GM08714 (cell line): Measurements from ENCODE around the gene HMGCS2.
"Not testable (repeated sequence)": the region's sequence is repeated elsewhere in the genome, so short reads cannot be mapped to it uniquely, and the experiment has no call there.

Source experiments
- H3K4me3 ChIP-seq: fragments of 200-500 bp; sonication (Bioruptor generic); 2 replicates; pipeline ENCODE4 v1.5.1; 2014; ENCODE audit warnings: mild to moderate bottlenecking, low read length, inconsistent platforms
- ZNF274 ChIP-seq: IDR thresholded peaks from 2 replicates; pipeline ENCODE4 v1.6.1; 2012; ENCODE audit warnings: mild to moderate bottlenecking, low read depth, low read length

HMGCS2 gene

DNA sequence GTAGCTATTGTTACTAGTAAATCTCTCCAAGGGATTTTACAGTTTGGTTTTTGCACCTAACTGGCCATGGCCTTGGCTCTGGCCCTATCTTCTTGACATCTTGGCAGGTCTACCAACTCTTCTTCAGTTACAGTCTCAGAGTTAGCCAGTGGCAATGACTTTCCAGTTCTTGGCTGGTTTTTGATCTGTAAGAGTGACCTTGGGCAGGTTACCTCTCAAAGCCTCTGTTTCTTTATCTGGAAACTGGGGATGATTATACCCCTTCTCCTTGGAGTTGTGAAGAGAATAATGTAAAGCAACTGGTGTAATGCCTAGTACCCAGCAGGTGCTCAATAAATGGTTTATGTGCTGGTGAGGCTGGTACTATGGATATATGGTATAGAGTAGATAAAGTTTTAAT lies 50.3 kb downstream of the HMGCS2 start:
- no peak for TF ChIP-seq ZNF274
- H3K4me3 ChIP-seq, result no peak overlapping the region

DNA sequence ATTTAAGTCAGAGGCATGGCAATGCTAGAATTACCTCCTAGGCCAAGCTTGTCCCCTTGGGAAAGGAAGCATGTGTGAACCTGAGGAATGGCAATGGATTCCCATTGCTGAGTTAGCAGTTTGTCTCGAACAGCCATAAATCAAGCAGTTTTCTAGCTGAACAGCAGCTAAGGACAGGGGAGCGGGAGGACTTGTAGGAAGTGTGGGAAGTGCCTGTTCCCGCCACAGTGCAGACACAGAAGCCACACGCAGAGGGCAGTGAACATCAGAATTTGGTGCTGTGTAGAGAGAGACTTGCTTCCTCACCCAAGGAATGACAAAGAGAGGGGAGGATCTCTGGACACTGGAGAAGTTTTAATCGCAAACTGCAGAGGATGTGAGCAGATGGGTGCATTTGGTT lies 53.2 kb downstream of the HMGCS2 start:
- H3K4me3 ChIP-seq, result no peak overlapping the region
- TF ChIP-seq ZNF274, result no peak

DNA sequence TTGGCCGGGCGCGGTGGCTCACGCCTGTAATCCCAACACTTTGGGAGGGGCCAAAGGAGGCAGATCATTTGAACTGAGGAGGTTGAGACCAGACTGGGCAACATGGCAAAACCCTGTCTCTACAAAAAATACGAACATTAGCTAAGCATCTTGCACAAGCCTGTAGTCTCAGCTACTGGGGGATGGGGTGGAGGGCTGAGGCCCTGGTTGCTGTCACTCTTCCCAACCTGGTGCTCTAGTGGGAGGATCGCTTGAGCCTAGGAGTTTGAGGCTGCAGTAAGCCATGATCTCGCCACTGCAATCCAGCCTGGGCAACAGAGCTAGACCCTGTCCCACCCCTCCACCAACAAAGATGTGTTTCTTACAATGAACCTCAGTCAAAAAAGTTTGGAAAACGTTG lies 54.1 kb downstream of the HMGCS2 start:
- no peak overlapping the region for H3K4me3 ChIP-seq
- no peak for TF ChIP-seq ZNF274

DNA sequence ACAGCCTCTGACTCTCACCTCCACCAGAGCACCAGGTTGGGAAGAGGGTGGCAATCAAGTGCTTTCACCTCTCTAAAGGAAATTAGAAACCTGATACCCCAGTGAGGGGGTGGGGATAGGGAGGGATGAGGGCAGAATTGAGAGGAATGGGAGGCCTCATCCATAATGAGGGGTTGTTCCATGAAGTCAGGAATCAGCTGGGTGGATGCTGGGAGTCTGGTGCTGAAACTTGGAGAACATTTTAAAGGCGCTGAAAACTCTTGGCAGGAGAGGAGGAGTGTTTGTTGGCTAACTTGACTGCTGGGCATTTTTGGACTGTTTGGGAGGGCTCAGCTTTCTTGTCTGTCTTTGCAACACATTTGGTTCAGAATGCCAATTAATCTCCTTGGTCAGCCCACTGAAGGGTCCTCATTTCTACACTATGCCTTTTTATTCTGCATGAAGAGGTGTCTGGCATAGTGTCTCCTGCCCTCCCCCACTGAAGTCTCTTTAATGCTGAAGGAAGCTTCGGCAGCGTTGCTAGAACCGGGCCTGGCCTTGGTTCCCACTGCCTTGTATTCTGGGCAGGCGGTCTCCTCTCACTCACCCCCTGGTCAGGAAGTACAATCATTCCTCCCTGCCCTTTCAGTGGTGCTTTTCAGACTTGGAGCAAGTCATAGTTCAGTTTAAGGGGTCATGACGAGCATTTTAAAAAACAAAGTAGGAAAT lies 54.8 kb downstream of the HMGCS2 start:
- no peak for TF ChIP-seq ZNF274
- H3K4me3 ChIP-seq, result no peak overlapping the region

DNA sequence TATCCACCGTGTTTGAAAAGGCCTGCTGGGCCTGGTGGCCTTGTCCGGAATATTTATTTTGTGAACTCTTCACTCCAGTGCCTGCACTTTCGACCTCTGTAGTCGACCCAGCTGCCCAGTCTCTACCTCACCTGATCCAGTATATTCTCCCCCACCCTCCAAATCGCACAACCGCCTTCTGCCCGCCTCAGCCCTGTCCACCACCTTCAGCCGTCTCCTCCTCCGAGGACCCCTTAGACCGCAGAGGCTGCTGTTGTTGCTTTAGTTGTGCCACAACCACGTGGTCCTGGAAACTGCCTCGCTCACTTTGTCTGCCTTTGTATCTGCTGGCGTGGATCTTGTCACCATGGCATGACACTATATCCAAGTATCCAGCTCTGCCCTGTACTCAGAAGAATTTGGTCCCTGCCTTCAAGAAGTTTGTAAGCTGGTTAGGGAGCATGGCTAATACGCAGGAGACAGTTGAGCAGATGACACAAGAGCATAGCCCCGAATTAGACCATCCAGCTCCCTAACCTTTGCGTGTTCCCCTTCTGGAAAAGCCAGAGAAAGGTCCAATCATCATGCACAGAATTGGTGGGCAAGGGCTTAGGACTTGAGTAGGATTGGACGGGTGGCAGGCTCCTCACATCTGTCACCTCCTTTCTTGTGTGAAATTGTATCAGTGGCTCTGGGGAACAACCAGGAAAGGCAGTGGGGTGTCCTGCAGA lies 55.5 kb downstream of the HMGCS2 start:
- TF ChIP-seq ZNF274, result no peak
- H3K4me3 ChIP-seq, result peak overlapping the region; percentile 30

DNA sequence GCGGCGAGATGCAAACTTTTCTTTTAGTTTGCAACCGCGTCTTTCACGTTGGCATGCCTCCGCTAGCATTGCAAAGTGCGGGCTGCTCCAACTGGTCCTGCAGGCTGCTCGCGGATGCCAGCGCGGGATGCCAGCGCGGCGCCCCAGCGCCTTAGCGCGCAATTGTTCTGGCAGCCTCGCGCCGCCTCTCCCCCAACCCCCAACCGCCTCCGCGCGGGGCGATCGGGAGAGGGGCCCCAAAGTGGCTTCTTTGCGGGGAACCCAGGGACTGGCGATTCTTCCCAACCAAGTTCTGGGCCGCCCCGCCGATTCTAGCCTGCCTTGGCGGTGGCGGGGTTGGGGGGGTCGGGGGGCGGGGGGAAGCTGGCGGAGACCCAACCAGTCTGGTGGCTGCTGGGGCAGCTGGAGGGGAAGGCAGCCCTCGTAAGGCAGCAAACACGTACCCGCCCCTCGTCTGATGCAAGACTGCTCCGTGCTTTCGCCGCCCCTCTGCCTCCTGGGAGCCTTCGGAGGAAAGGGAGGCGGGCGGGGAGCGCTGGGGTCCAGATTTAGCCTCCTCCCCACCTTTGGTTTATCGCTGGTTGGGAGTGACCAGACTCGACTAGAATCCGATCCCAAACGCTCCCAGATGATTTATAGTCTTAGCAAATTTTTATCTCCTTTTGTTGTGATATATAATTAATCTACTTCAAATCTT lies 56.2 kb downstream of the HMGCS2 start:
- TF ChIP-seq ZNF274, result no peak
- peak overlapping the region; percentile 74 for H3K4me3 ChIP-seq

DNA sequence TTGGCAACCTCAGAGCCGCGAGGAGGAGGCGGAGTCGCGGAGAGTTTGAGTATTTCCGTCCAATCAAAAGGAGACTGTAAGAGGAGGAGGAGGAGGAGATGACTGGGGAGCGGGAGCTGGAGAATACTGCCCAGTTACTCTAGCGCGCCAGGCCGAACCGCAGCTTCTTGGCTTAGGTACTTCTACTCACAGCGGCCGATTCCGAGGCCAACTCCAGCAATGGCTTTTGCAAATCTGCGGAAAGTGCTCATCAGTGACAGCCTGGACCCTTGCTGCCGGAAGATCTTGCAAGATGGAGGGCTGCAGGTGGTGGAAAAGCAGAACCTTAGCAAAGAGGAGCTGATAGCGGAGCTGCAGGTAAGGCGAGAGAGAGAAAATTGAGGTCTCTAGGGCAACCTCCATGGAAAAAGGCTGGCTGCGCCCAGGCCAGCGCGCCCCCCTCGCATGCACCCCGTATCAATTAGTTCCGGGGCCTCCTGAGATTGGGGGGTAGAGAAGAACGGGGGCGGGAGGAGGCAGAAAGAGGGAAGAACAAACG lies 56.8 kb downstream of the HMGCS2 start, which contains the start of gene PHGDH:
Gene PHGDH, plus strand, starts transcription at position 131 of the 538 bp plus-strand sequence. Its CDS starts 89 bp downstream, at position 220.
- no peak for TF ChIP-seq ZNF274
- H3K4me3 ChIP-seq, result peak within 1 kb of the TSS; percentile 74

DNA sequence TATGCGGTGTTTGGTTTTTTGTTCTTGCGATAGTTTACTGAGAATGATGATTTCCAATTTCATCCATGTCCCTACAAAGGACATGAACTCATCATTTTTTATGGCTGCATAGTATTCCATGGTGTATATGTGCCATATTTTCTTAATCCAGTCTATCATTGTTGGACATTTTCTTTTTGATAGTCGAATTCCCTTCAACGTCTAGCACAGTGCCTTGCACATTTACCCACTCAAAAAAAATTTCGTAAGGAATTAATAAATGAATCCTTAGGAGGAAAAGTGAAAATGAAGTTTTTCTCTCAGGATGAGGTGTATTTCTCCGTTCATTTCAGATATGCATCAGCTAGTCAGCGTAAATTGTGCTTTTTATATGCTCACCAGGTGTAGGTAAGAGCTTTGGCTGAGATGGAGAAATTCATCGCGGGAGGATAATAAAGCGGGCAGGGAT lies 57.3 kb downstream of the HMGCS2 start:
- peak overlapping the region; percentile 74; the same call in 1 of the 2 replicates for H3K4me3 ChIP-seq

DNA sequence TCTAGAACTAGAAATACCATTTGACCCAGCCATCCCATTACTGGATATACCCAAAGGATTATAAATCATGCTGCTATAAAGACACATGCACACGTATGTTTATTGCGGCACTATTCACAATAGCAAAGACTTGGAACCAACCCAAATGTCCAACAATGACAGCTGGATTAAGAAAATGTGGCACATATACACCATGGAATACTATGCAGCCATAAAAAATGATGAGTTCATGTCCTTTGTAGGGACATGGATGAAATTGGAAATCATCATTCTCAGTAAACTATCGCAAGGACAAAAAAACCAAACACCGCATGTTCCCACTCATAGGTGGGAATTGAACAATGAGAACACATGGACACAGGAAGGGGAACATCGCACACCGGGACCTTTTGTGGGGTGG lies 62.1 kb downstream of the HMGCS2 start:
- H3K4me3 ChIP-seq, result not testable (repeated sequence)

DNA sequence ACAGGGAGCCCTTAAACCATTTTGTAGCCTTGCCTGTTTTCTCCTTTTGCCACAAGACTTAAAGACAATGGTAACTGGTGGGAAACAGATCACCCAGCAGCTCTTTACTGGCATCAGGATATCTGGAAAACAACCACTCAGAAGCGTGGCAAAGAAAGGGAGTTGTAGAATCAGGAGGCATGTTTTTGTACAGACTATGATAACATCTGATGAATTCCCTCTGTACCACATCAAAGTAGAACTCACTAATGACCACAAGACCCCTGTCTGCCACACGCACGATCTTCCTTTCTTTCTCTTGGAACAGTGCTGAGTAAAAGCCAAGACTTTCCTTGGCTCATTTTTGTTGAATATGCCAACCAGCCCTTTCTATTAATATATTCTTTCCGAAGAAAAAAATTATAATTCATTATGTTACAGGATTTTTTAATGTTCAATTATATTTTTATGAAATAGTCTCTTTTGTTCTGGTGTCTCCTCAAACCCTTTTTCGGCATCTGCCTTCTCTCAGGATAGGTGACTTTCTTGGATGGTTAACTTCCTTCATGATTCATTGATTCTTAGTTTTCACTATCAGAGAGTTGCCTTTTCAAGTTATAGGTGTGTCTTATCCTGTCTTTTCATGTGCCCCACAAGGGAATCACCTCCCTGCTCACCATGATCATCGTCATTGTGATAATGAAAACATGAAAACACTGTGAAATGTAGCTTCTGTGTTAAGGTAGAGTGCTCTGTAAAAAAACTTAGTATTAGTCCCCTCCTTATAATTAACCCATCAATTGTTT lies 64.8 kb downstream of the HMGCS2 start:
- H3K4me3 ChIP-seq, result no peak overlapping the region
- TF ChIP-seq ZNF274, result no peak

DNA sequence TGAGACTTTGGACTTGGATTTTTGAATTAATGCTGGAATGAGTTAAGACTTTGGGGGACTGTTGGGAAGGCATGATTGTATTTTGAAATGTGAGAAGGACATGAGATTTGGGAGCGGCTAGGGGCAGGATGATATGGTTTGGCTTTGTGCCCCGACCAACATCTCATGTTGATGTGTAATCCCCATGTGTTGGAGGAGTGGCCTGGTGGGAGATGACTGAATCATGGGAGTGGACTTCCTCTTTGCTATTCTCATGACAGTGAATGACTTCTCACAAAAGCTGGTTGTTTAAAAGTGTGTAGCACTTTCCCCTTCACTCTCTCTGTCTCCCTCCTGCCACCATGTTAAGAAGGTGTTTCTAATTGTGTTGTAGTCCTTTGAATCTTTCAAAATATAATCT lies 66.3 kb downstream of the HMGCS2 start:
- no peak for TF ChIP-seq ZNF274
- H3K4me3 ChIP-seq, result no peak overlapping the region

DNA sequence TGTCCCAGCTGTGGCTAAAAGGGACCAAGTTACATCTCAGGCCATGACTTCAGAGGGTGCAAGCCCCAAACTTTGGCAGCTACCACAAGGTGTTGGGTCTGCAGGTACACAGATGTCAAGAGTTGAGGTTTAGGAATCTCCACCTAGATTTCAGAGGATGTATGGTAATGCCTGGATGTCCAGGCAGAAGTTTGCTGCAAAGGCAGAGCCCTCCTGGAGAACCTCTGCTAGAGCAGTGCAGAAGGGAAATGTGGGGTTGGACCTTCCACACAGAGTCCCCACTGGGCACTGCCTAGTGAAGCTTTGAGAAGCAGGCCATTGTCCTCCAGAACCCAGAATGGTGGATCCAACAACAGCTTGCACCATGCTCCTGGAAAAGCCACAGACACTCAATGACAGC lies 67.0 kb downstream of the HMGCS2 start:
- TF ChIP-seq ZNF274, result no peak
- no peak overlapping the region for H3K4me3 ChIP-seq

DNA sequence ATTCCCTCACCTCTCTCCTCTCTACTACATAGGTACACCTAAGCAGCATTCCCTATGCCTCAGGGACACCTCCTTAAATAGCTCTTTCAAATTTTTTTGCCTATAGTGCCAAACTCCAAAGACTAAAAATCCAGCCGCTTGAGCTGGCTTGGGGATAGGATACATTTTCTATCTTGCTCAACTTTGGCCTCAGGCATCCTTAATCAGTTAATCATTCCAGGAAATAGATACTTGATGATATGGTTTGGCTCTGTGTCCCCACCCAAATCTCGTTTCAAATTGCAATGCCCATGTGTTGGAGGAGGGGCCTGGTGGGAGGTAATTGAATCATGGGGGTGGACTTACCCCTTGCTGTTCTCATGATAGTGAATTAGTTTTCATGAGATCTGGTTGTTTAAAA lies 68.4 kb downstream of the HMGCS2 start:
- TF ChIP-seq ZNF274, result no peak
- no peak overlapping the region for H3K4me3 ChIP-seq
